ENCODE data around the gene TRIM67.
"Not testable (repeated sequence)": the region's sequence is repeated elsewhere in the genome, so short reads cannot be mapped to it uniquely, and the experiment has no call there.

Gene TRIM67

GRCh38 chr1:231161667-231162296 is at the start of gene TRIM67:
Gene TRIM67, plus strand, starts transcription at chr1:231162058. Its CDS starts 912 bp downstream, at chr1:231162970.
- H3K4me3 ChIP-seq (ENCODE audit: low read depth, low read length) = peak within 1 kb of the TSS; percentile 30

- H3K4me3 ChIP-seq (ENCODE audit: low read depth, low read length) = no peak overlapping the region
Observed at GRCh38 chr1:231116738-231117137, 45.1 kb upstream of the TRIM67 start.

- H3K4me3 ChIP-seq (ENCODE audit: low read depth, low read length) = no peak overlapping the region
Observed at GRCh38 chr1:231118704-231119453, 43.0 kb upstream of the TRIM67 start.

GRCh38 chr1:231121533-231121932 is 40.3 kb upstream of the TRIM67 start:
- no peak overlapping the region for H3K4me3 ChIP-seq (ENCODE audit: low read depth, low read length)

- no peak overlapping the region for H3K4me3 ChIP-seq (ENCODE audit: low read depth, low read length)
Observed at GRCh38 chr1:231122143-231122542, 39.7 kb upstream of the TRIM67 start.

- no peak overlapping the region for H3K4me3 ChIP-seq (ENCODE audit: low read depth, low read length)
Observed at GRCh38 chr1:231124746-231125145, 37.1 kb upstream of the TRIM67 start.

- H3K4me3 ChIP-seq (ENCODE audit: low read depth, low read length) = no peak overlapping the region
Observed at GRCh38 chr1:231125972-231126580, 35.8 kb upstream of the TRIM67 start.

GRCh38 chr1:231127106-231127505 is 34.8 kb upstream of the TRIM67 start:
- not testable (repeated sequence) for H3K4me3 ChIP-seq (ENCODE audit: low read depth, low read length)

- not testable (repeated sequence) for H3K4me3 ChIP-seq (ENCODE audit: low read depth, low read length)
Observed at GRCh38 chr1:231128471-231128870, 33.4 kb upstream of the TRIM67 start.

- H3K4me3 ChIP-seq (ENCODE audit: low read depth, low read length) = no peak overlapping the region
Observed at GRCh38 chr1:231130544-231130943, 31.3 kb upstream of the TRIM67 start.

- not testable (repeated sequence) for H3K4me3 ChIP-seq (ENCODE audit: low read depth, low read length)
Observed at GRCh38 chr1:231132591-231132990, 29.3 kb upstream of the TRIM67 start.

- H3K4me3 ChIP-seq (ENCODE audit: low read depth, low read length) = no peak overlapping the region
Observed at GRCh38 chr1:231134624-231135023, 27.2 kb upstream of the TRIM67 start.

GRCh38 chr1:231138236-231138635 is 23.6 kb upstream of the TRIM67 start:
- no peak overlapping the region for H3K4me3 ChIP-seq (ENCODE audit: low read depth, low read length)

- no peak overlapping the region for H3K4me3 ChIP-seq (ENCODE audit: low read depth, low read length)
Observed at GRCh38 chr1:231139125-231139649, 22.7 kb upstream of the TRIM67 start.

GRCh38 chr1:231139659-231140654 is 21.9 kb upstream of the TRIM67 start:
- H3K4me3 ChIP-seq (ENCODE audit: low read depth, low read length) = no peak overlapping the region

GRCh38 chr1:231144416-231145193 is 17.3 kb upstream of the TRIM67 start:
- H3K4me3 ChIP-seq (ENCODE audit: low read depth, low read length) = no peak overlapping the region

- no peak overlapping the region for H3K4me3 ChIP-seq (ENCODE audit: low read depth, low read length)
Observed at GRCh38 chr1:231147896-231148295, 14.0 kb upstream of the TRIM67 start.

GRCh38 chr1:231151811-231152210 is 10.0 kb upstream of the TRIM67 start:
- H3K4me3 ChIP-seq (ENCODE audit: low read depth, low read length) = no peak overlapping the region

GRCh38 chr1:231153726-231154125 is 8.1 kb upstream of the TRIM67 start:
- no peak overlapping the region for H3K4me3 ChIP-seq (ENCODE audit: low read depth, low read length)

GRCh38 chr1:231155808-231156207 is 6.0 kb upstream of the TRIM67 start:
- no peak overlapping the region for H3K4me3 ChIP-seq (ENCODE audit: low read depth, low read length)
